Erythroblast (primary cell): ENCODE data around the gene GNB1L.

Experiments used
- GATA1 ChIP-seq: IDR thresholded peaks from 2 replicates; pipeline ENCODE4 v1.6.1; 2011; ENCODE audit warnings: low read depth, mild to moderate bottlenecking, control low read depth, low read length, moderate library complexity
- POLR2A ChIP-seq: IDR thresholded peaks from 2 replicates; pipeline ENCODE4 v1.6.1; 2011; ENCODE audit warnings: mild to moderate bottlenecking, low read length

- TF ChIP-seq POLR2A, result no peak
- TF ChIP-seq GATA1, result no peak
Measured at GRCh38 chr22:19764299-19764593, 90.4 kb downstream of the GNB1L start.
